B cell (primary cell): ENCODE results near the gene PELI2. TPM values are rescaled to one million over a fixed set of nuclear protein-coding genes. Genes with fewer than 3 reads are reported as not detected.

Experiments used
- ATAC-seq: fragments of 200-7000 bp; cut with Tn5 transposase; one replicate; pipeline ENCODE4 v1.10.0; 2021; ENCODE audit warnings: low read depth, mild to moderate bottlenecking, moderate number of reproducible peaks, moderate library complexity
- CTCF ChIA-PET: fragments of 350-600 bp; sonication (Branson Sonifier 250); formaldehyde crosslinking; loops from one replicate; lab custom pipeline; 2021; ENCODE audit warnings: antibody characterized with exemption, inconsistent platforms; lab: Charles Lee
- POLR2A ChIA-PET: fragments of 350-600 bp; sonication (Branson Sonifier 250); formaldehyde crosslinking; loops from one replicate; lab custom pipeline; 2021; ENCODE audit warnings: antibody characterized with exemption; lab: Charles Lee
- DNase-seq: peaks from one replicate; pipeline ENCODE4 v3.0.0; 2013
- H2AFZ ChIP-seq: 2 replicates; pipeline ENCODE4 v1.6.1; 2012; ENCODE audit warnings: mild to moderate bottlenecking, low read depth, low read length; ENCODE audit not compliant: insufficient read depth, poor library complexity, severe bottlenecking
- H3K27ac ChIP-seq, 2 donors: 1 replicate in 1 of 2; 2 replicates in 1 of 2; pipeline ENCODE4 v1.5.1; 2012 to 2013; ENCODE audit warnings: low read length in 2 of 2, mild to moderate bottlenecking in 2 of 2, moderate library complexity in 1 of 2
- H3K27me3 ChIP-seq, 4 experiments: fragments of 200-600 bp in 1 of 4; sonication (generic) in 1 of 4; replicated peaks in 1 of 4; 1 replicate in 2 of 4; 2 replicates in 2 of 4; pipeline versions ENCODE4 v1.6.1 to v1.7.0; 2013 to 2016; ENCODE audit warnings: low read length in 3 of 4, mild to moderate bottlenecking in 2 of 4, mixed read lengths in 1 of 4, moderate library complexity in 1 of 4; ENCODE audit not compliant: insufficient read depth in 4 of 4, control insufficient read depth in 3 of 4; ENCODE audit errors: control extremely low read depth in 1 of 4
- H3K36me3 ChIP-seq, 2 experiments: replicated peaks in 1 of 2; 1 replicate in 1 of 2; 2 replicates in 1 of 2; pipeline versions ENCODE4 v1.6.1 to v1.7.1; 2013; ENCODE audit warnings: low read length in 1 of 2; ENCODE audit not compliant: insufficient read depth in 2 of 2, control insufficient read depth in 1 of 2; ENCODE audit errors: control extremely low read depth in 1 of 2, extremely low read depth in 1 of 2
- H3K4me1 ChIP-seq, 2 donors: fragments of 200-600 bp in 1 of 2; sonication (generic) in 1 of 2; 1 replicate in 1 of 2; 2 replicates in 1 of 2; pipeline versions ENCODE4 v1.5.1 to v1.6.1; 2013 to 2017; ENCODE audit warnings: low read length in 2 of 2; ENCODE audit not compliant: control insufficient read depth in 2 of 2, insufficient read depth in 2 of 2
- H3K4me2 ChIP-seq: replicated peaks from 2 replicates; pipeline ENCODE3; 2012; ENCODE audit warnings: mild to moderate bottlenecking, low read depth, low read length; ENCODE audit not compliant: poor library complexity, severe bottlenecking
- H3K4me3 ChIP-seq, 5 experiments: fragments of 200-600 bp in 1 of 5; sonication (generic) in 1 of 5; 1 replicate in 3 of 5; 2 replicates in 2 of 5; pipeline versions ENCODE4 v1.5.1 to v1.7.0; 2011 to 2016; ENCODE audit warnings: low read length in 4 of 5, mild to moderate bottlenecking in 4 of 5, low read depth in 2 of 5, control low read depth in 1 of 5, moderate library complexity in 1 of 5; ENCODE audit not compliant: insufficient read depth in 1 of 5; ENCODE audit errors: control extremely low read depth in 1 of 5, extremely low read depth in 1 of 5
- H3K79me2 ChIP-seq: fragments of 200-600 bp; sonication (generic); one replicate; pipeline ENCODE4 v1.6.0; 2016; ENCODE audit warnings: low read length; ENCODE audit not compliant: control insufficient read depth, insufficient read depth
- H3K9ac ChIP-seq: fragments of 200-600 bp; sonication (generic); 2 replicates; pipeline ENCODE4 v1.6.1; 2017; ENCODE audit warnings: mild to moderate bottlenecking, low read length, moderate library complexity
- H3K9me3 ChIP-seq, 3 donors: one replicate each; pipeline versions ENCODE4 v1.6.1 to v1.7.1; 2013; ENCODE audit warnings: low read length in 2 of 3; ENCODE audit not compliant: control insufficient read depth in 2 of 3, insufficient read depth in 1 of 3; ENCODE audit errors: control extremely low read depth in 1 of 3
- H4K20me1 ChIP-seq: 2 replicates; pipeline ENCODE4 v1.6.0; 2012; ENCODE audit warnings: mild to moderate bottlenecking, low read length; ENCODE audit not compliant: insufficient read depth, control insufficient read depth, poor library complexity, severe bottlenecking
- H3K27ac Mint-ChIP-seq: one replicate; pipeline ENCODE4 v1.8.0; 2021; ENCODE audit warnings: mixed read lengths
- H3K27me3 Mint-ChIP-seq: one replicate; pipeline ENCODE4 v1.8.0; 2021; ENCODE audit warnings: mixed read lengths
- H3K4me1 Mint-ChIP-seq: one replicate; pipeline ENCODE4 v1.8.0; 2021; ENCODE audit warnings: mixed read lengths
- H3K4me3 Mint-ChIP-seq: one replicate; pipeline ENCODE4 v1.8.0; 2021; ENCODE audit warnings: mixed read lengths
- H3K9me3 Mint-ChIP-seq: one replicate; pipeline ENCODE4 v1.8.0; 2022; ENCODE audit warnings: mixed read lengths; ENCODE audit not compliant: insufficient read depth
- CTCF ChIP-seq: fragments of 200-600 bp; IDR thresholded peaks from one replicate; pipeline ENCODE4 v1.8.0; 2022; ENCODE audit warnings: antibody characterized with exemption, mild to moderate bottlenecking
- EZH2 ChIP-seq: IDR thresholded peaks from 2 replicates; pipeline ENCODE4 v1.6.1; 2012; ENCODE audit warnings: borderline replicate concordance, low read depth, mild to moderate bottlenecking, moderate library complexity, low read length; ENCODE audit not compliant: insufficient read depth, poor library complexity, severe bottlenecking
- WGBS: methylation state at CpG from one replicate; pipeline ENCODE4 v1.1.5; 2013; ENCODE audit warnings: missing lambda C conversion rate; ENCODE audit not compliant: insufficient coverage; 5-methylcytosine and 5-hydroxymethylcytosine counted together
- intact Hi-C: fragments of 100-400 bp; cut with micrococcal nuclease; formaldehyde crosslinking; loops from one replicate; pipeline ENCODE4 v1.10.0; 2022
- polyA plus RNA-seq: library from polyadenylated mRNA; depleted of rRNA; stranded (reverse); fragments of >200 nt; gene quantifications from 2 replicates; pipeline ENCODE4 v1.2.3, GENCODE V29; 2012
- total RNA-seq, 2 donors: library from RNA; stranded (reverse); fragments of 120-200 nt in 1 of 2; gene quantifications; 1 replicate in 1 of 2; 2 replicates in 1 of 2; pipeline versions ENCODE4 v1.2.3 to v1.2.4, GENCODE V29; 2013 to 2022

The PELI2 gene
- total and polyA plus RNA-seq, 2 donors (not counting 1 experiment from before 2014, with no cell fraction given): 5.7 to 13.4 TPM

- ChIA-PET POLR2A (no interaction called here), CTCF (interaction anchor here (1.2 kb wide), 1 partner anchor 9 kb away, joined by 3 read pairs; no protein-coding TSS in a partner anchor)
- intact Hi-C loops: no loop called here
- Mint-ChIP-seq H3K4me3 (peak overlapping the region; percentile 44), H3K4me1 (peaks cover 48% of the 10 kb centered on the region), H3K9me3 (no peaks in the 10 kb centered on the region), H3K27me3 (no peaks in the 10 kb centered on the region), H3K27ac (no peak overlapping the region)
- no peak for ATAC-seq
- peak overlapping the region; percentile 8 for H3K9ac ChIP-seq
- no peak for DNase-seq
- no peaks in the 10 kb centered on the region for H3K9me3 ChIP-seq
- peaks cover 22 to 32% of the 10 kb centered on the region in 2 donors for H3K4me1 ChIP-seq
- peak overlapping the region; percentile 31 for H3K4me2 ChIP-seq
- no peak overlapping the region for H3K4me3 ChIP-seq
- WGBS: 92% methylated on average over 2 of the region's 3 CpGs
- no peak overlapping the region for H2AFZ ChIP-seq
- no peaks in the 10 kb centered on the region for H3K27me3 ChIP-seq
- no peak overlapping the region for H3K27ac ChIP-seq
- no peak for TF ChIP-seq CTCF
- no peak for TF ChIP-seq EZH2
- H4K20me1 ChIP-seq: peaks cover 46% of the 10 kb centered on the region
- H3K36me3 ChIP-seq: no peaks in the 10 kb centered on the region
- H3K79me2 ChIP-seq: peaks cover 45% of the 10 kb centered on the region
These were observed 30.0 kb downstream of the PELI2 start for GRCh38 chr14:56147986-56148901.

- H3K4me3 ChIP-seq: no peak overlapping the region
- H3K27me3 ChIP-seq: no peaks in the 10 kb centered on the region
- H3K36me3 ChIP-seq: no peaks in the 10 kb centered on the region
- TF ChIP-seq EZH2 (no peak), CTCF (no peak)
- ChIA-PET CTCF (no interaction called here), POLR2A (no interaction called here)
- H3K4me1 Mint-ChIP-seq: peaks cover 49% of the 10 kb centered on the region
- no peak overlapping the region for H3K27ac ChIP-seq
- H3K27ac Mint-ChIP-seq: no peak overlapping the region
- no peaks in the 10 kb centered on the region for H3K9me3 Mint-ChIP-seq
- peaks cover 41% of the 10 kb centered on the region for H3K79me2 ChIP-seq
- no peak overlapping the region for H3K4me3 Mint-ChIP-seq
- H3K27me3 Mint-ChIP-seq: no peaks in the 10 kb centered on the region
- peaks cover 22 to 32% of the 10 kb centered on the region in 2 donors for H3K4me1 ChIP-seq
- H2AFZ ChIP-seq: no peak overlapping the region
- H3K9ac ChIP-seq: no peak overlapping the region
- DNase-seq (no peak), ATAC-seq (no peak)
- intact Hi-C loops: no loop called here
- WGBS: no CpG with 5 or more reads among the region's 4 CpGs
- peaks cover 0 to 2% (median 0%) of the 10 kb centered on the region in 3 donors for H3K9me3 ChIP-seq
- H4K20me1 ChIP-seq: peaks cover 39% of the 10 kb centered on the region
- H3K4me2 ChIP-seq: no peak overlapping the region
These were observed 30.9 kb downstream of the PELI2 start for GRCh38 chr14:56149151-56149550.
